ENCODE data around the gene RALGDS.
A peak's percentile ranks its signal among the peaks of the same experiment; 100 is the strongest.

Gene RALGDS

DNA sequence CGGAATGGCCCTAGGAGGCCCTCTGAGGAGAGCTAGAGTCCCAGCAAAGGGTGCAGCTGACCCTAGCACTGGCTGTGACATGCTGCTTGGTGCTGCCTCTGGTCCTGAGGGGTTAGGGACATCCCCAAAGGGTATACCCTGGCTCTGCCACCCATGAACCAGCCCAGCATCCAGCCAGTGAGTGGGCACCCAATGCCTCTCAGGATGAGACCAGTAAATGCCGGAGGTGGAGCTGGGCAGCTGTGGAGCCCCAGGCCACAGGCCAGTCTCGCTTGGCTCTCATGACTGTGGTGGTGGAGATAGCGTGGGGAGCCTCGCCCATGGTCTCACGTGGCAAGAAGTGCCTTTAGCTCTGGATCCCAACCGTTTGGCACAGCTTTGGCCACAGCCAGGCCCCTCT lies 63.0 kb downstream of the RALGDS start:
- ChIA-PET CTCF (interaction anchor here (0.8 to 2.8 kb wide), 2 partner anchors 17 to 90 kb away, joined by 4 to 11 read pairs; no protein-coding TSS in a partner anchor), POLR2A (interaction anchor here (1.8 kb wide), 1 partner anchor 28 kb away, joined by 6 read pairs; the partner anchor contains the start of gene GTF3C5)
- TF ChIP-seq HOXD13 (CRISPR knock-in tag; IDR thresholded peaks at IDR 0.05; ENCODE audit: borderline replicate concordance) (no peak), OSR2 (tag by site-specific recombination; IDR thresholded peaks at IDR 0.05) (no peak), ZNF10 (tag by site-specific recombination; IDR thresholded peaks at IDR 0.05) (no peak), KLF10 (tag by site-specific recombination; IDR thresholded peaks at IDR 0.05) (no peak), ZNF514 (tag by site-specific recombination; IDR thresholded peaks at IDR 0.05) (no peak)
- TF ChIP-seq, protein P1, sequence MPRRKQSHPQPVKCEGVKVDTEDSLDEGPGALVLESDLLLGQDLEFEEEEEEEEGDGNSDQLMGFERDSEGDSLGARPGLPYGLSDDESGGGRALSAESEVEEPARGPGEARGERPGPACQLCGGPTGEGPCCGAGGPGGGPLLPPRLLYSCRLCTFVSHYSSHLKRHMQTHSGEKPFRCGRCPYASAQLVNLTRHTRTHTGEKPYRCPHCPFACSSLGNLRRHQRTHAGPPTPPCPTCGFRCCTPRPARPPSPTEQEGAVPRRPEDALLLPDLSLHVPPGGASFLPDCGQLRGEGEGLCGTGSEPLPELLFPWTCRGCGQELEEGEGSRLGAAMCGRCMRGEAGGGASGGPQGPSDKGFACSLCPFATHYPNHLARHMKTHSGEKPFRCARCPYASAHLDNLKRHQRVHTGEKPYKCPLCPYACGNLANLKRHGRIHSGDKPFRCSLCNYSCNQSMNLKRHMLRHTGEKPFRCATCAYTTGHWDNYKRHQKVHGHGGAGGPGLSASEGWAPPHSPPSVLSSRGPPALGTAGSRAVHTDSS (tag by site-specific recombination; IDR thresholded peaks at IDR 0.05), result no peak
- peaks cover 6% of the 10 kb centered on the region; the same call in 1 of the 2 replicates for H3K4me1 ChIP-seq (ENCODE audit: control insufficient read depth, insufficient read depth, low read length)
- H3K4me3 ChIP-seq (ENCODE audit: low read depth, low read length), result no peak overlapping the region
- H3K9me3 ChIP-seq (ENCODE audit: control insufficient read depth, insufficient read depth, low read depth, low read length), result no peaks in the 10 kb centered on the region
- H3K36me3 ChIP-seq (ENCODE audit: control insufficient read depth in 2 of 2, insufficient read depth in 1 of 2, low read length in 2 of 2), result peaks cover 0 to 53% of the 10 kb centered on the region in 2 experiments; a peak in 2 of 3 replicates
- no peak overlapping the region for H3K27ac ChIP-seq (ENCODE audit: extremely low read depth, low read depth, low read length)

DNA sequence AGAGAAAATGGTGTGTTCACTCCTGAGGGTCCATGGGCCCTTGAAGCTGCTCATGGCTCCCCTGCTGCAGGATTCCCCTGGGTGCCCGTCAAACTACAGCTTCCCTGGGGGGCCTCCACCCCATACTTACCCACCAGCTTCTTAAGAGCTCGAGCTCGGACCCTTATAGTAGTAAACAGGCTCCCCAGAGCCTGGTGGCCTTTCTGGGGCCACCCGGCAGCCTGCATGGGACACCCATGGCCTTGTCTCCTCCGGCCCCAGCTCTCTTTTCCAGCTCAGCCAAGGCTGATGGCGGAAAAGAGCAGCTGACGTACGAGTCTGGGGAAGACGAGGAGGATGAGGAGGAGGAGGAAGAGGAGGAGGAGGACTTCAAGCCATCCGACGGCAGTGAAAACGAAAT lies 63.5 kb downstream of the RALGDS start:
- no peak overlapping the region for H3K27ac ChIP-seq (ENCODE audit: extremely low read depth, low read depth, low read length)
- POLR2A ChIA-PET, result interaction anchor here (1.8 kb wide), 1 partner anchor 27 kb away, joined by 6 read pairs; the partner anchor contains the start of gene GTF3C5
- CTCF ChIA-PET, result interaction anchor here (0.8 to 2.8 kb wide), 4 partner anchors 17 to 90 kb away, joined by 4 to 11 read pairs (median 6); no protein-coding TSS in a partner anchor
- no peak overlapping the region for H3K4me3 ChIP-seq (ENCODE audit: low read depth, low read length)
- H3K9me3 ChIP-seq (ENCODE audit: control insufficient read depth, insufficient read depth, low read depth, low read length), result no peaks in the 10 kb centered on the region
- TF ChIP-seq, protein P1 (tag by site-specific recombination; IDR thresholded peaks at IDR 0.05), result peak; percentile 85
- no peak for TF ChIP-seq ZBTB20 (tag by site-specific recombination; IDR thresholded peaks at IDR 0.05)
- peaks cover 0 to 56% of the 10 kb centered on the region in 2 experiments; a peak in 2 of 3 replicates for H3K36me3 ChIP-seq (ENCODE audit: control insufficient read depth in 2 of 2, insufficient read depth in 1 of 2, low read length in 2 of 2)
- H3K4me1 ChIP-seq (ENCODE audit: control insufficient read depth, insufficient read depth, low read length), result peaks cover 6% of the 10 kb centered on the region; the same call in 1 of the 2 replicates

DNA sequence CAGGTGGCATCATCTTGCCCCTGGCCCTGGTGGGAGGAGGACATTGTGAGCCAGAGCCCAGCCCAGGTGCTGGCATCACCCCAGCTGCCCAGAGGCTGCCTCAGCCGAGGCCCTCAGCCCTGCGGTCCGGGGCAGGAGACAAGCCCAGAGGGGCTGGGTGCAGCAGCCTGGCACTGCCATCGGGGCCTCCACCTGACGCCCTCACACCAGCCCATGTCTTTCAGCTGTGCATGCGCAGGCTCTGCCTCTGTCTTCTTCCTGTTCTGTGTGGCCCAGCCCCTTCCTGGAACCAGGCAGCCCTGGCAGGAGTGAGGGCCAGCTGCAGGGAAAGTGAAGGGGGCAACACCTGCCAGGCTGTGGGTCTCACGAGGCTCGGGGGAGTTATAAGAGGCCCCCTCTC lies 64.0 kb downstream of the RALGDS start:
- no peak overlapping the region for H3K27ac ChIP-seq (ENCODE audit: extremely low read depth, low read depth, low read length)
- POLR2A ChIA-PET, result interaction anchor here (1.8 kb wide), 1 partner anchor 26 kb away, joined by 6 read pairs; the partner anchor contains the start of gene GTF3C5
- TF ChIP-seq, protein P2, sequence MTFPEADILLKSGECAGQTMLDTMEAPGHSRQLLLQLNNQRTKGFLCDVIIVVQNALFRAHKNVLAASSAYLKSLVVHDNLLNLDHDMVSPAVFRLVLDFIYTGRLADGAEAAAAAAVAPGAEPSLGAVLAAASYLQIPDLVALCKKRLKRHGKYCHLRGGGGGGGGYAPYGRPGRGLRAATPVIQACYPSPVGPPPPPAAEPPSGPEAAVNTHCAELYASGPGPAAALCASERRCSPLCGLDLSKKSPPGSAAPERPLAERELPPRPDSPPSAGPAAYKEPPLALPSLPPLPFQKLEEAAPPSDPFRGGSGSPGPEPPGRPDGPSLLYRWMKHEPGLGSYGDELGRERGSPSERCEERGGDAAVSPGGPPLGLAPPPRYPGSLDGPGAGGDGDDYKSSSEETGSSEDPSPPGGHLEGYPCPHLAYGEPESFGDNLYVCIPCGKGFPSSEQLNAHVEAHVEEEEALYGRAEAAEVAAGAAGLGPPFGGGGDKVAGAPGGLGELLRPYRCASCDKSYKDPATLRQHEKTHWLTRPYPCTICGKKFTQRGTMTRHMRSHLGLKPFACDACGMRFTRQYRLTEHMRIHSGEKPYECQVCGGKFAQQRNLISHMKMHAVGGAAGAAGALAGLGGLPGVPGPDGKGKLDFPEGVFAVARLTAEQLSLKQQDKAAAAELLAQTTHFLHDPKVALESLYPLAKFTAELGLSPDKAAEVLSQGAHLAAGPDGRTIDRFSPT (tag by site-specific recombination; IDR thresholded peaks at IDR 0.05), result 0 out of 2 replicates have a peak, but pooled peaks have one; percentile 20
- no peak for TF ChIP-seq ZNF426 (tag by site-specific recombination; IDR thresholded peaks at IDR 0.05)
- TF ChIP-seq SETDB1 (IDR thresholded peaks at IDR 0.05; ENCODE audit: insufficient read length, low read length), result no peak

DNA sequence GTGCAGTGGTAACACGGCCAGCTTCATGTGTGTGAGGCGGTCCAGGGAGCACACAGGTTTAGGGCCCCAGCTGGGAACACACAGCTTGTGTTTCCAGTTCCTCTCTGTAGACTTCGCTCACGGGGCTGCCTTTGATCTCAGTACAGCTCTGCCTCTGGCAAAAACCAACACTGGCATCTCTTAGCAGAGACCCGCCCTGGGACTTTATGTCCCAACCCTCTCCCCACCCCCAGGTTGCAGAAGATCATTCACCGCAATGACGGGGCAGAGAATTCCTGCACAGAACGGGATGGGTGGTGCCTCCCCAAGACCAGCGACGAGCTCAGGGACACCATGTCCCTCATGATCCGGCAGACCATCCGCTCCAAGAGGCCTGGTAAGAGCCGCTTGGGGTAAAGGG lies 64.5 kb downstream of the RALGDS start:
- H3K27ac ChIP-seq (ENCODE audit: extremely low read depth, low read depth, low read length), result no peak overlapping the region
- no peaks in the 10 kb centered on the region for H3K9me3 ChIP-seq (ENCODE audit: control insufficient read depth, insufficient read depth, low read depth, low read length)
- peaks cover 0 to 65% of the 10 kb centered on the region in 2 experiments; a peak in 2 of 3 replicates for H3K36me3 ChIP-seq (ENCODE audit: control insufficient read depth in 2 of 2, insufficient read depth in 1 of 2, low read length in 2 of 2)
- no peak overlapping the region for H3K4me3 ChIP-seq (ENCODE audit: low read depth, low read length)
- CTCF ChIA-PET, result interaction anchor here (1.4 to 2.8 kb wide), 3 partner anchors 34 to 91 kb away, joined by 4 to 11 read pairs (median 7); no protein-coding TSS in a partner anchor
- peaks cover 6% of the 10 kb centered on the region; the same call in 1 of the 2 replicates for H3K4me1 ChIP-seq (ENCODE audit: control insufficient read depth, insufficient read depth, low read length)
- POLR2A ChIA-PET, result interaction anchor here (0.5 to 1.8 kb wide), 2 partner anchors 26 to 111 kb away, joined by 6 to 7 read pairs; partner anchors contain the start of gene GTF3C5
- TF ChIP-seq ZXDB (tag by site-specific recombination; IDR thresholded peaks at IDR 0.05), result no peak
- TF ChIP-seq SCRT2 (tag by site-specific recombination; IDR thresholded peaks at IDR 0.05), result no peak
- TF ChIP-seq, protein P3, sequence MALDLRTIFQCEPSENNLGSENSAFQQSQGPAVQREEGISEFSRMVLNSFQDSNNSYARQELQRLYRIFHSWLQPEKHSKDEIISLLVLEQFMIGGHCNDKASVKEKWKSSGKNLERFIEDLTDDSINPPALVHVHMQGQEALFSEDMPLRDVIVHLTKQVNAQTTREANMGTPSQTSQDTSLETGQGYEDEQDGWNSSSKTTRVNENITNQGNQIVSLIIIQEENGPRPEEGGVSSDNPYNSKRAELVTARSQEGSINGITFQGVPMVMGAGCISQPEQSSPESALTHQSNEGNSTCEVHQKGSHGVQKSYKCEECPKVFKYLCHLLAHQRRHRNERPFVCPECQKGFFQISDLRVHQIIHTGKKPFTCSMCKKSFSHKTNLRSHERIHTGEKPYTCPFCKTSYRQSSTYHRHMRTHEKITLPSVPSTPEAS (tag by site-specific recombination; IDR thresholded peaks at IDR 0.05), result no peak
- TF ChIP-seq, protein P4, sequence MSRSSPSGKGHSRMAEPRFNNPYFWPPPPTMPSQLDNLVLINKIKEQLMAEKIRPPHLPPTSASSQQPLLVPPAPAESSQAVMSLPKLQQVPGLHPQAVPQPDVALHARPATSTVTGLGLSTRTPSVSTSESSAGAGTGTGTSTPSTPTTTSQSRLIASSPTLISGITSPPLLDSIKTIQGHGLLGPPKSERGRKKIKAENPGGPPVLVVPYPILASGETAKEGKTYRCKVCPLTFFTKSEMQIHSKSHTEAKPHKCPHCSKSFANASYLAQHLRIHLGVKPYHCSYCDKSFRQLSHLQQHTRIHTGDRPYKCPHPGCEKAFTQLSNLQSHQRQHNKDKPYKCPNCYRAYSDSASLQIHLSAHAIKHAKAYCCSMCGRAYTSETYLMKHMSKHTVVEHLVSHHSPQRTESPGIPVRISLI (tag by site-specific recombination; IDR thresholded peaks at IDR 0.05), result no peak
- TF ChIP-seq ZNF146 (tag by site-specific recombination; IDR thresholded peaks at IDR 0.05), result no peak
- no peak for TF ChIP-seq ZNF768 (tag by site-specific recombination; IDR thresholded peaks at IDR 0.05)

More for the DNA sequence above, 64.0 kb downstream of the RALGDS start:
- H3K4me3 ChIP-seq (ENCODE audit: low read depth, low read length), result no peak overlapping the region
- peaks cover 0 to 61% of the 10 kb centered on the region in 2 experiments; a peak in 2 of 3 replicates for H3K36me3 ChIP-seq (ENCODE audit: control insufficient read depth in 2 of 2, insufficient read depth in 1 of 2, low read length in 2 of 2)
- no peaks in the 10 kb centered on the region for H3K9me3 ChIP-seq (ENCODE audit: control insufficient read depth, insufficient read depth, low read depth, low read length)
- peaks cover 6% of the 10 kb centered on the region; the same call in 1 of the 2 replicates for H3K4me1 ChIP-seq (ENCODE audit: control insufficient read depth, insufficient read depth, low read length)
- CTCF ChIA-PET, result interaction anchor here (0.8 to 2.8 kb wide), 4 partner anchors 16 to 91 kb away, joined by 4 to 11 read pairs (median 6); no protein-coding TSS in a partner anchor
